Activated CD4-positive, alpha-beta T cell treated with anti-CD3 and anti-CD28 coated beads, Interleukin-2, amount 50 U/mL, for 48 hours (primary cell): ENCODE results near the gene NBPF1.
"Not testable (repeated sequence)": the region's sequence is repeated elsewhere in the genome, so short reads cannot be mapped to it uniquely, and the experiment has no call there.

Source experiments
- DNase-seq, 2 experiments: peaks; one replicate each; pipeline ENCODE4 v3.0.0-alpha.2; 2020

Gene NBPF1

DNA sequence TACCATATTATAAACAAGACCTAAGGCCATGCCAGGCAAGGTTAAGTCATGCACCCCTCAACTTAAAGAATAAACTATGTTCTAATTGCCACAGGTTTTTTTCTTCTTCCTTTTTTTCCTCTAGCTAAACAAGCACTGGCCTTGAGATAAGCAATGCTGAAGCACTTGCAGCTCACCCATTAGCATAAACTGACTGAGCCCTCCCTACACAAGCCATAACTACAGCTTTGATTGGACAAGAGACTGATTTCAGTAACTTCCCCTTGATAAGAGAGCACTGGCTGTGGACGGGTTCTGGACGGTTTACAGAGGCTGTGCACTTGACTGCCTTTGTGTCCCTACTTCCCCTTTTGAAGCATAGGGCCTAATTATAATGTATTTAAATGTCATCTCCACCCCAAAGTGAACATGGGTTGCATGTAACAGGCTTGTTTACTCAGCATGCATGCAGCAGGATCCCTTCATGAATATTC, 72.9 kb downstream of the NBPF1 start:
- DNase-seq, result not testable (repeated sequence)

- DNase-seq, result not testable (repeated sequence)
Measured at GRCh38 chr1:16537528-16537927, 75.8 kb downstream of the NBPF1 start.

DNA sequence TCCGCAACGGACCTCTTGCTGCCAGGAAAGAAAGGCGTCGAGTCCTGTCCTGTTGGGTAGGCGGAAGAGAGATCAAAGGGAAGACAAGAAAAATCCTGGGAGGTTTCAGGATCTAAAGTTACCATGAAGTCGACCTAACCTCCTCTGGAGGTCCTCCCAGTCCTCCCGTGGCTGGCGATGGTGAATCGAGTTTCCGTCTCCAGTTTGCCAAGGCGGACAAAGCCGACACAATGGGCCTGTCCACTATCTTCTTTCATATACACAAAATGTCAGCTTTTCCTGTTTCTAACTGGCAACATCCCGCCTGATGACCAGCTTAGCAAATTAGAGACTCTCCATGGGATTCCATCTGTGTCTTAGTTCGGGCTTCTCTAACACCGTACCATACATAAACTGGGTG, 76.6 kb downstream of the NBPF1 start:
- not testable (repeated sequence) for DNase-seq

- not testable (repeated sequence) for DNase-seq
Measured at GRCh38 chr1:16535898-16536297, 77.5 kb downstream of the NBPF1 start.

DNA sequence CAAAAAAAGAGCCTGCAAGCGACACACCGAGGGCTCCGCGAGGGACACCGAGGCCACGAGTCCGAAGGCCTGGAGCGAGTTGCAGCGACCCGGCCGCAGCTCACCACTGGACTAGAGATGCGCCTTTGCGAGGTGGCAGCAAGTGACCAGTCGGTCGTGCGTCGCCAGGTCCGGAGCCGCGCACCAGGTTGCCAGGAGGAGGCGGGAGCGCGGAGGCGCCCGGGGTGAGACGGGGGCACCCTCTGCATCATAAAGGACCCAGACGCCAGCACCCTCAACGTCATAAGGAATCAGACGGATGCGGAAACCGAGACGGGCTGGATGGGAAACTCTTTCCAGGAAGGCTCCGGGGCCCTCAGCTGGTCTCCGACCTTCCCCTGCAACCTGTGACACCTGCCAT, 77.9 kb downstream of the NBPF1 start:
- not testable (repeated sequence) for DNase-seq

DNA sequence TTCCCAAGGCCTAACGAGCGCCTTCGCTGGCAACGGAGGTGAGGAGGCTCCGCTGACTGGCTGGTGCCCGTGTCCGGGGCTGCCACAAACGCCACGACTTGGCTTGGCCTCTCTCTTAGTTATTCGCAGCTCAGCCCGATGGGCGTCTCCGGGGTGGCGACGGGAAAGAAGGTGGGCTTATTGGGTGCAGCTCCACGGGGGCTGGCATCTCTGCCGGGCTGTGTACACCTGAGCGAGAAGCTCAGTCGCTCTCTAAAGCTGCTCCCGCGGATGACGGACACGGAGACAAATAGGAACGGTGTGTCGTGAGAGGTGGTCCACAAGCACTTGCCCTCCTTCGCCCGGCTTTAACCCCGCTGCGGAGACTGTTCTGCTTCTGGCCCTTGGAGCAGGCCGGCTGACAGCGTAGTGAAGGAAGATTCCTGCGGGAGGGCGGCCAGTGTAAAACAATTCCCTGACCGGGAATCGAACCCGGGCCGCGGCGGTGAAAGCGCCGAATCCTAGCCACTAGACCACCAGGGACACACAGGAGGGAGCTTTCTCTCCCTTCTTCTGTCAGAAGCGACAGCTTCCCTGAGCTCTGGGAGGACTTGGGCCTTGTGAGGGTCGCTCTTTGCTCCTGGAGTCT, 78.4 kb downstream of the NBPF1 start:
- DNase-seq, result peak; percentile 69 to 75

GRCh38 chr1:16534239-16534828, 79.0 kb downstream of the NBPF1 start:
- DNase-seq, result not testable (repeated sequence)

DNA sequence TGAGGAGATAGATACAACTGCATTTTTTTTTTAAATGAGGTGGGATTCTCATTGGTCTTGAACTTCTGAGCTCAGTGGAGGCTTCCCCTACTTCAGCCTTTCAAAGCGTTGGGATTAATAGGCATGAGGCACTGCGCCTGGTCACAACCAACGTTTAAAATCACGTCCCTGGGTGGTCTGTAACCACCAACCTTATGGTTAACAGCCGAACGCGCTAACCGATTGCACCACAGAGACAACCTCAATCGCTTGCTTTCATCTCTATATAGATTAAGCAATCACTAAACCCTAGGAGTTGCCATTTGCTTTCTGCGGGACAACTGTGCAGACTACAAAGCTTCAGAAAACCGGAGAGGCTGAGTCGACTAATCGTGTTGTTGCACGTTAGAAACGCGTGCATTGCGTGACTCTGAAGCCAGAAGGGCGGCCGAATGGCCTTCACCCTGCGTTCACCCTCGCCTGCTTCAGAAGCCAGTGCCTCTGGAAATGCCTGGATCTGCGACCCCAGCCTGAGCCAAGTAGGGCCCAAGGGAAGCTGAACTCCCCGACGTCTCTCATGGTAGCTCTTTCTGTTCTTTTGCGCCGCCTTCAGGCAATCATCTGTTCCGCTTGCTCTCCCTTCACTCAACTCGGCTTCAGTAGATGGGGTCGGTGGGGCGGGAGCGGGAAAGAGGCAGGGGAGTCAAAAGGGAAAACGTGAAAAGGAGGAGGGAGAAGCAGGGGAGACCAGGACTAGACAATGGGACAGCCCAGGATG, 81.0 kb downstream of the NBPF1 start:
- DNase-seq, result not testable (repeated sequence)

DNA sequence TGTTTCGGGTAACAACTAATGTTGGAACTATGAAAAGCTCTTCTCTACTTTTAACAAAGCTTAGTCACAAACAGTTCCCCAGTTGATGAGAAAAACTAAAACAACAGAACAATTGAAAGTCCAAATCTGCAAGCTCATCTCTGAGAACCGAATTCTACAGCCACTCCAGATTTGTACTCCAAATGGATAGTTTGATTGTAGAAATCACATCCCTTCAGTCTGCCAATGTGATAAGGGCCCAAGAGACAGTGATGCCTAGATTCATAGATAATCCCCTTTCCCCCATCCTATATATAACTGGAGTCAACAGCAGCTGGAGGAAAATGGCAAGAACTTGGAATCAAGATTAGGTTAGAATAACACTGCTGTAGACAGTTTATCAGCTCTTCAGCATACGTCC, 85.0 kb downstream of the NBPF1 start:
- DNase-seq, result not testable (repeated sequence)

DNA sequence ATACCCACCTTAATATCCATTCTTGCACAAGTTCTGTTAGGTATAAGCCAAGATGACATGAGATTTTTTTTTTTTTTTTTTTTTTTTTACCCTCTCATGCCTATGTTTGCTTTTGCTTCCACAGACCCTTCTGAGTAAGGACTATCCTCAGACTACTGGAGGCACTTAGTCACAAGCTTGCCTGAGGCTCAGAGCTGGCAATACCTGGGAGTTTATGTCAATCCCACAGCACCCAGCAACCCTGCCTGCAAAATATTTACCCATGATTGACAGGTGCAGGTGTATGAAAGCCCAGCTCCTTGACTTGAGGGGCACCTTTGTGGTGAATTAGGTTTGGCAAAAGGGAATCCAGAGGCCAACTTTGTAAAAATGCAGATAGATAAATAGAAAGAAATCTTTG, 87.6 kb downstream of the NBPF1 start:
- not testable (repeated sequence) for DNase-seq

GRCh38 chr1:16521679-16522078, 91.7 kb downstream of the NBPF1 start:
- DNase-seq, result not testable (repeated sequence)

DNA sequence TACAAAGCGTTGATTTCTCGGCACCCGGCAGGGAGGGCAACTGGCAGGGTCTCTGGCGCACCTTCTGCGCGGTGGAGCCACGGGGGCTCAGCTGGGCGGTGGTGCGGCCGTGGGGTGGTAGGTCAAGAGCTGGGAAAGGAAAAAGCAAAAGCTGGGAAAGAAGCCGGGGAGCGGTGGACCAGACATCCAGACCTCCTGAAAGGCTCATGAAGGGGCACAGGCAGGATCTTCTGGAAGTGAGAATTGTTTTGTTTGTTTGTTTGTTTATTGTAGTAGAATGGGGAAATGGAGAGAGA, 92.1 kb downstream of the NBPF1 start:
- DNase-seq, result no peak

- DNase-seq, result not testable (repeated sequence)
Measured at GRCh38 chr1:16520435-16521287, 92.7 kb downstream of the NBPF1 start.

- not testable (repeated sequence) for DNase-seq
Measured at GRCh38 chr1:16519255-16519951, 94.0 kb downstream of the NBPF1 start.

DNA sequence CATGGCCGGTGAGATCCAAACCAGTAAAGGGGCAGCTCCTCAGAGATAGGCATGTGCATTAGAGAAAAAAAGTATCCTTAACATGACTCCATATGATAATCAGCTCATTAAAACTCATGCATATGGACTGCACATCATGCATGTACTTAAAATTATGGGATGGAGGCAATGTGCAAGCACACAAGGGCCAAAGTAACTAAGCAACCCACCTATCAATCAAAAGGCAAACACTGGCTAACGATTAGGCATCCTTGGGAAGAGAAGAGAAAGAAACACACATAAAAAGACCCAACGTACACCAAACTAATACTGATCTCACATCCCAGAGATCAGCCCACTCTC, 94.5 kb downstream of the NBPF1 start:
- not testable (repeated sequence) for DNase-seq

DNA sequence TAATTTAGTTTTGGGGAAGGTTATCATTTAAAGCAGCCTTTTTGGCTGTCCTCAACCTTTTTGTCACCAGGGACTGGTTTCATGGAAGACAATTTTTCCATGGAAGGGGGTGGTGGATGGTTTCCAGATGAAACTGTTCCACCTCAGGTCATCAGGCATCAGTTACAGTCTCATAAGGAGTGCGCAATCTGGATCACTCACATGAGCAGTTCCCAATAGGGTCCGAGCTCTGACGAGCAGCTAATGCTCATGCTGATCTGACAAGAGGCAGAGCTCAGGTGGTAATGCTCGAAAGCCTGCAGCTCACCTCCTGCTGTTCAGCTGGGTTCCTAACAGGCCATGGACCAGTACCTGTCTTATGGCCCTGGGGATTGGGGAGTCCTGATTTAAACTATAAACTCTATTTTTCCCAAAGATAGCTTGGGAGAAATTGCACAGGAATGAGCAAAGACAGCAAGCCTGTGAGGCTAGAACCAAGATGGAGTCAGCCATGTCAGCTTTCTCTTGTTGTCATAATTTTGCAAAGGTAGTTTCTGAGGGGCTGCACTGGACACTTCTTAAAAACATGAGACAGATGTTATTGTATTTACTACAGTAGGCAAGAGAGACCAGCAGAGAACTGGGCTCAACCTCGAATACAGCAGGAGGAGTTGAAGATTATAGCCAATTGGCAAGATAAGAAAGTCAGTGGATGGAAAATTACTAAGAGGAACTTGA, 96.5 kb downstream of the NBPF1 start:
- DNase-seq, result not testable (repeated sequence)

DNA sequence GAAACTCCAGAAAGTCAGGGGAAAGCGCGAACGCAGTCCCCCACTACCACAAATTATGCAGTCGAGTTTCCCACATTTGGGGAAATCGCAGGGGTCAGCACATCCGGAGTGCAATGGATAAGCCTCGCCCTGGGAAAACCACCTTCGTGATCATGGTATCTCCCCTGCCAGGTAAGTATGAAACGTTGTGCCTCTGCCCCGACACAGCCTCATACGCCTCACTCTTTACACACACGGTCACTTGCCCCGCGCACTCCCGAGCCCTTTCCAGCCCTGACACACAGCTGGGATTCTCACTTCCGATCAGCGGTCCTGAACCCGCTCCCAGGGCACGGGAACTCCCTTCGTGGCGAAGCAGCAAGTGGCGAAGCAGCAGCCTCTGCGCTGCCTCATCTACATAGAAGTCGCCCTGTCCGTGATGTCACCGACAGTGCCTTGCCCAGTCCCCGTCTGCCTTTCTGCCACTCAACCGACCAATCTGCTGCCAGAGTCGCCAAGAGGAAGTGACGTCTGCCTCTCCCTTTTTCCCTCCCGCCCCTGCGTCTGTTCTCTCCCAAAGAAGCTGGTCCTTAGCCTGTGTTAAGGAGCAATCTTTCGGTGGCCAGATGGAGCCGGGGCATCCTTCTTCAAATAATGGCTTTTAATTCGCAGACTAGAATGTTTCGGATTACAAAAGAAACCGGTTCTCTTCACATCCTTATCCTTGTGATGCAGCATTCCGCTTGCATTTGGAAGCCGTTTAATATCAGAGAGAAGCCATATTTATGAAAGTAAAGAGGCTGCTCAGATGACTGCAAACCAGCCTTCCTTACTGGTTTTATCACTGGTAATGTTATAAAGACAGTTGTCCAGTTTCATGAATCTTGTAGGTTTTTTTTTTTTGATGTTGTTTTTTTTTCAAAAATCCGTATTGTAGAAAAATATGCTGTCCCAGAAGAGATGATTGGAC, 99.0 kb downstream of the NBPF1 start, which contains the start of gene RNU1-1:
RNU1-1 (minus strand) TSS at position 179 of the 949 bp plus-strand sequence.
- peak; percentile 70 to 74 for DNase-seq

GRCh38 chr1:16513412-16514106, 99.8 kb downstream of the NBPF1 start:
- peak; percentile 56 to 70 for DNase-seq

GRCh38 chr1:16512624-16513411, 100.5 kb downstream of the NBPF1 start:
- peak; percentile 28 to 44 for DNase-seq
